SK-N-SH treated with all-trans-retinoic acid at 6 μM for 48 hours (cell line): ENCODE measurements around the gene PARD3B.

ENCODE experiments used
- PPARA ChIP-seq: fragments of 250-450 bp; sonication (Bioruptor Pico); IDR thresholded peaks from 2 replicates; pipeline ENCODE4 v1.5.0; 2020; ENCODE audit warnings: mild to moderate bottlenecking, borderline replicate concordance
- SNAI2 ChIP-seq: fragments of 250-450 bp; sonication (Bioruptor Pico); IDR thresholded peaks from 2 replicates; pipeline ENCODE4 v1.5.0; 2020; ENCODE audit warnings: mild to moderate bottlenecking, moderate library complexity

DNA sequence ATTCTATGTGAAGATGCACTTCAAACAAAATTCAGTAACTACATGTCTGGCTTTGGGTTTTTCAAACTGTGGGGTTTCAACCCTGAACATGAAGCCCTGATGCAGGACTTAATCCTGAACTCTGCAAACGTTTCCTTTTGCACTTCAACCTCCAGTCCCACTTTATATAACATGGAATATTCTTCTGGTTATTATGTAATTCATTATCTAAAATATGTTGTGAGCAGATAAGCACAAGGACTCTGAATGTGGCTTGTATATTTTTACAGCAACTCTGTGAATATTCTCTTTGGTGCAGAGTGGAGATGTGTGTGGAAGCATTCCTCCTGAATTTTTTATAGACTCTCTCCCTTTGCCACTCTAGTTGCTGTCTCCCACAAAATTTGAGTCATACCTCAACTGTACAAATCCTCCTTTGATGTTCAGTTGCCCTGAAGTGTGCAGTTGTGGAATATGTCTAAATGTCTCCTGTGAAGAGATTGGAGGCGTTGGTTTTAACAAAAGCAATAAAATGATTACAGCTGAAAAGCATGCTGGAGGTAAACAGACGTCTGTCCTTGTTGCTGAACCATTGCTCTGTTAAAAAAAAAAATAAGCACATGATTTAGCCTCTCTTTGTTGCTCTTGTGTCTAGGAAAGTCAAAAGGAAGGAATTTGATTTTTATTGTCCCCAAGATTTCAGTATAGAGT lies 931.9 kb downstream of the PARD3B start:
- TF ChIP-seq SNAI2 (CRISPR knock-in tag) (no peak), PPARA (no peak)
